K562 (cell line): Measurements from ENCODE around the gene RNU2-1. TPM values are rescaled to one million over a fixed set of nuclear protein-coding genes. Genes with fewer than 3 reads are reported as not detected.
"Not testable (repeated sequence)": the region's sequence is repeated elsewhere in the genome, so short reads cannot be mapped to it uniquely, and the experiment has no call there.

Experiments used
- ATAC-seq: fragments of 200-7000 bp; cut with Tn5 transposase; 3 replicates; pipeline ENCODE4 v1.9.1; 2020; ENCODE audit warnings: moderate library complexity
- BruUV-seq: library from RNA; stranded (reverse); fragments of 400-500 nt; replicated peaks from 2 replicates; lab custom pipeline; 2021; lab: Mats Ljungman, UMichigan
- CTCF ChIA-PET: fragments of 300-600 bp; formaldehyde crosslinking; extraction: SDS; loops from one replicate; lab custom pipeline; 2021; ENCODE audit warnings: low intra/inter-chr PET ratio; lab: Yijun Ruan, JAX
- POLR2A ChIA-PET: fragments of 300-600, 350-650 bp; sonication (Branson Sonifier 250); formaldehyde crosslinking; extraction: SDS; loops from one replicate; lab custom pipeline; 2021; ENCODE audit warnings: antibody characterized with exemption, inconsistent platforms; lab: Yijun Ruan, JAX
- DNase-seq, 4 experiments: peaks; one replicate each; pipeline versions ENCODE4 v3.0.0 to v3.0.0-alpha.2; 2011 to 2018; ENCODE audit warnings: low spot score in 3 of 4, mixed read lengths in 3 of 4; ENCODE audit errors: extremely low read depth in 1 of 4
- FAIRE-seq: peaks from 2 replicates; lab custom pipeline; 2011; peaks lifted over from hg19 to GRCh38; lab: Jason Lieb, UNC
- H2AFZ ChIP-seq: 2 replicates; pipeline ENCODE4 v1.6.0; 2011; ENCODE audit warnings: low read depth, low read length, control low read depth, inconsistent platforms
- H3K27ac ChIP-seq: fragments of 200-600 bp; 3 replicates; pipeline ENCODE4 v1.8.0; 2011; ENCODE audit warnings: low read depth, mild to moderate bottlenecking, control low read depth, inconsistent platforms, low read length, moderate library complexity, mixed read lengths; ENCODE audit errors: extremely low read depth
- H3K27me3 ChIP-seq, 2 experiments: fragments of 300-600 bp in 1 of 2; 2 replicates in 1 of 2; 3 replicates in 1 of 2; pipeline versions ENCODE4 v1.6.0 to v1.8.0; 2011; ENCODE audit warnings: inconsistent platforms in 2 of 2, low read length in 2 of 2, mild to moderate bottlenecking in 1 of 2, mixed read lengths in 1 of 2, moderate library complexity in 1 of 2; ENCODE audit not compliant: control insufficient read depth in 2 of 2, insufficient read depth in 2 of 2
- H3K36me3 ChIP-seq: fragments of 300-600 bp; 3 replicates; pipeline ENCODE4 v1.8.0; 2011; ENCODE audit warnings: mild to moderate bottlenecking, low read length, inconsistent platforms; ENCODE audit not compliant: control insufficient read depth, insufficient read depth
- H3K4me1 ChIP-seq, 2 experiments: fragments of 200-600 bp in 1 of 2; replicated peaks in 1 of 2; 2 replicates in 1 of 2; 3 replicates in 1 of 2; pipeline versions ENCODE4 v1.5.1 to v1.8.0; 2011; ENCODE audit warnings: inconsistent platforms in 2 of 2, low read length in 2 of 2, mild to moderate bottlenecking in 1 of 2, mixed read lengths in 1 of 2, moderate library complexity in 1 of 2; ENCODE audit not compliant: control insufficient read depth in 2 of 2, insufficient read depth in 2 of 2
- H3K4me2 ChIP-seq: 2 replicates; pipeline ENCODE4 v1.6.1; 2011; ENCODE audit warnings: low read length, control low read depth, inconsistent platforms, mixed read lengths; ENCODE audit not compliant: insufficient read depth
- H3K4me3 ChIP-seq: fragments of 200-600 bp; sonication (generic), shearing (Covaris generic); 2 replicates; pipeline ENCODE4 v1.5.1; 2016; ENCODE audit warnings: control low read depth, inconsistent platforms
- H3K79me2 ChIP-seq: fragments of 200-600 bp; 3 replicates; pipeline ENCODE4 v1.8.0; 2011; ENCODE audit warnings: low read length, inconsistent platforms; ENCODE audit not compliant: control insufficient read depth, insufficient read depth
- H3K9ac ChIP-seq, 2 experiments: 2 replicates each; pipeline versions ENCODE4 v1.6.0 to v1.6.1; 2011; ENCODE audit warnings: low read depth in 2 of 2, low read length in 2 of 2, control low read depth in 1 of 2, inconsistent platforms in 1 of 2, mild to moderate bottlenecking in 1 of 2, mixed read lengths in 1 of 2; ENCODE audit not compliant: insufficient read depth in 1 of 2
- H3K9me1 ChIP-seq: one replicate; pipeline ENCODE4 v1.6.0; 2011; ENCODE audit warnings: inconsistent platforms, mild to moderate bottlenecking, low read length, moderate library complexity; ENCODE audit not compliant: control insufficient read depth, insufficient read depth
- H3K9me3 ChIP-seq: replicated peaks from 2 replicates; pipeline ENCODE4 v1.5.1; 2011; ENCODE audit warnings: low read depth, low read length, inconsistent platforms; ENCODE audit not compliant: control insufficient read depth, insufficient read depth
- H4K20me1 ChIP-seq: replicated peaks from 2 replicates; pipeline ENCODE4 v1.6.1; 2011; ENCODE audit warnings: low read length, inconsistent platforms, mixed read lengths; ENCODE audit not compliant: control insufficient read depth, insufficient read depth
- DPF2 ChIP-seq: fragments of 450-650 bp; IDR thresholded peaks from 2 replicates; pipeline ENCODE4 v1.6.1; 2016
- ILF3 ChIP-seq: fragments of 450-650 bp; IDR thresholded peaks from 2 replicates; pipeline ENCODE4 v1.6.1; 2018; ENCODE audit warnings: antibody characterized with exemption, mild to moderate bottlenecking, moderate library complexity, borderline replicate concordance
- KAT7 ChIP-seq: sonication (generic); formaldehyde crosslinking; IDR thresholded peaks from 2 replicates; pipeline ENCODE4 v1.8.0; 2022; ENCODE audit warnings: missing genetic modification reagents, mild to moderate bottlenecking, borderline replicate concordance
- KLF13 ChIP-seq: fragments of 450-650 bp; IDR thresholded peaks from 2 replicates; pipeline ENCODE4 v1.6.1; 2016; ENCODE audit warnings: missing genetic modification characterization, low read depth, mild to moderate bottlenecking, missing compliant biosample characterization, moderate library complexity, borderline replicate concordance
- NR3C1 ChIP-seq: sonication (generic); formaldehyde crosslinking; IDR thresholded peaks from 2 replicates; pipeline ENCODE4 v1.8.1; 2022; ENCODE audit warnings: missing genetic modification reagents
- PTTG1 ChIP-seq: fragments of 450-650 bp; IDR thresholded peaks from 2 replicates; pipeline ENCODE4 v1.6.1; 2016; ENCODE audit warnings: low read depth, mild to moderate bottlenecking, missing genetic modification characterization, missing compliant biosample characterization
- SREBF1 ChIP-seq: fragments of 150-350 bp; IDR thresholded peaks from 2 replicates; pipeline ENCODE4 v1.6.1; 2014; ENCODE audit warnings: antibody characterized with exemption, low read depth, low read length, borderline replicate concordance
- TSC22D4 ChIP-seq: fragments of 450-650 bp; IDR thresholded peaks from 2 replicates; pipeline ENCODE4 v1.6.1; 2016; ENCODE audit warnings: missing genetic modification characterization, missing biosample characterization, control low read depth
- XRCC3 ChIP-seq: fragments of 450-650 bp; IDR thresholded peaks from 2 replicates; pipeline ENCODE4 v1.6.1; 2017; ENCODE audit warnings: mild to moderate bottlenecking, moderate library complexity
- ZNF146 ChIP-seq: IDR thresholded peaks from one replicate; pipeline ENCODE4 v1.6.1; 2018; ENCODE audit warnings: missing compliant biosample characterization; ENCODE audit not compliant: unreplicated experiment
- ZNF165 ChIP-seq: fragments of 250-450 bp; sonication (Bioruptor Pico); IDR thresholded peaks from 2 replicates; pipeline ENCODE4 v1.4.0; 2020; ENCODE audit warnings: borderline replicate concordance
- ZNF445 ChIP-seq: fragments of 250-450 bp; sonication (Bioruptor Pico); IDR thresholded peaks from 2 replicates; pipeline ENCODE4 v1.4.0; 2020; ENCODE audit warnings: low read depth, mild to moderate bottlenecking, moderate library complexity
- ZZZ3 ChIP-seq: fragments of 450-650 bp; IDR thresholded peaks from 2 replicates; pipeline ENCODE4 v1.6.1; 2016; ENCODE audit warnings: antibody characterized with exemption, mild to moderate bottlenecking, moderate library complexity
- WGBS: fragments of 100-300 bp; shearing (Covaris generic); methylation state at CpG from one replicate; pipeline ENCODE4 v1.1.6; 2016; ENCODE audit warnings: low coverage, mixed read lengths; ENCODE audit not compliant: insufficient coverage; ENCODE audit errors: missing lambda C conversion rate; 5-methylcytosine and 5-hydroxymethylcytosine counted together
- in situ Hi-C: fragments of 300-500 bp; cut with MboI; formaldehyde crosslinking; loops from 4 replicates; pipeline ENCODE4 v1.15.0; 2018; ENCODE audit warnings: inconsistent platforms, mixed read lengths
- intact Hi-C: fragments of 100-400 bp; cut with micrococcal nuclease; formaldehyde crosslinking; loops from 2 replicates; pipeline ENCODE4 v1.14.2; 2022
- polyA plus RNA-seq, 8 experiments: library from polyadenylated mRNA; depleted of rRNA in 4 of 8; stranded (reverse) in 5 of 8; unstranded in 3 of 8; fragments of >200 nt; fragmentation: Nextera tagmentation in 2 of 8; fragmentation: Illumina TruSeq in 1 of 8; extraction: Ambion mirVana in 2 of 8; extraction: Trizol in 1 of 8; gene quantifications; 2 replicates each; pipeline versions ENCODE4 v1.2.1 to v1.2.3, GENCODE V29; 2011 to 2014; ENCODE audit warnings: inconsistent platforms in 1 of 8, missing spikeins in 1 of 8
- total RNA-seq, 7 experiments: library from RNA; depleted of rRNA in 6 of 7; stranded (reverse); fragments of >200 nt in 6 of 7; fragmentation: Illumina TruSeq in 2 of 7; extraction: Trizol in 2 of 7; gene quantifications; 2 replicates each; pipeline versions ENCODE4 v1.2.1 to v1.2.3, GENCODE V29; 2011 to 2021; ENCODE audit warnings: low replicate concordance in 1 of 7

The RNU2-1 gene
- total and polyA plus RNA-seq, 9 of the 15 experiments (the other 6 are each of a cell fraction or from before 2014, with no cell fraction given) = 9,527 TPM; not detected in 8

DNA sequence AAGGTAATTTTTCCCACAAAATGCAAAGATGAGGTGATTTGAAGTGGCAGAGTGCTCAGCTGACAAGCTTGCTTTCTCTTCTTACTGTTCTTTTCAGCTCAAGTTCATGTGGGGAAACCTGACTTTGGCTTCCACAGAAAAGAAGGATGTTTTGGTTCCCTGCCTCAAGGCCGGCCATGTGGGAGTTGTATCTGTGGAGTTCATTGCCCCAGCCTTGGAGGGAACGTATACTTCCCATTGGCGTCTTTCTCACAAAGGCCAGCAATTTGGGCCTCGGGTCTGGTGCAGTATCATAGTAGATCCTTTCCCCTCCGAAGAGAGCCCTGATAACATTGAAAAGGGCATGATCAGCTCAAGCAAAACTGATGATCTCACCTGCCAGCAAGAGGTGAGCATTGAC, 40.5 kb downstream of the RNU2-1 start (continued):
- TF ChIP-seq KLF13 = no peak

DNA sequence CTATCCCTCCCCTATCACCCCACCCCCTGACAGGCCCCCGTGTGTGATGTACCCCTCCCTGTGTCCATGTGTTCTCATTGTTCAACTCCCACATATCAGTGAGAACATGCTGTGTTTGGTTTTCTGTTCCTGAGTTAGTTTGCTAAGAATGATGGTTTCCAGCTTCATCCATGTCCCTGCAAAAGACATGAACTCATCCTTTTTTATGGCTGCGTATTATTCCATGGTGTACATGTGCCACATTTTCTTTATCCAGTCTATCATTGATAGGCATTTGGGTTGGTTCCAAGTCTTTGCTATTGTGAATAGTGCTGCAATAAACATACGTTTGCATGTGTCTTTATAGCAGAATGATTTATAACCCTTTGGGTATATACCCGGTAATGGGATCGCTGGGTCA, 47.1 kb downstream of the RNU2-1 start:
- H3K9me3 ChIP-seq, ATAC-seq, H4K20me1 ChIP-seq, H2AFZ ChIP-seq, intact Hi-C loops, H3K9ac ChIP-seq, H3K27me3 ChIP-seq, in situ Hi-C loops, H3K4me2 ChIP-seq, H3K27ac ChIP-seq, H3K4me3 ChIP-seq, FAIRE-seq, DNase-seq, H3K79me2 ChIP-seq, CTCF ChIA-PET, H3K4me1 ChIP-seq, H3K9me1 ChIP-seq, BruUV-seq: not testable (repeated sequence)
- 91% methylated on average over 5 of the region's 5 CpGs for WGBS
- TF ChIP-seq ZNF146 (CRISPR knock-in tag) = peak; percentile 86
- H3K36me3 ChIP-seq = peaks cover 34% of the 10 kb centered on the region
- POLR2A ChIA-PET = interaction anchor here (1.1 kb wide), 1 partner anchor 8 kb away, joined by 3 read pairs; no protein-coding TSS in a partner anchor

- no TSS peak for BruUV-seq
- no peak for ATAC-seq
- in situ Hi-C loops (no loop called here), intact Hi-C loops (no loop called here)
- 62% methylated on average over 3 of the region's 3 CpGs for WGBS
- Histone ChIP-seq H3K27me3 (no peaks in the 10 kb centered on the region), H2AFZ (no peak overlapping the region), H3K4me2 (no peak overlapping the region), H4K20me1 (no peaks in the 10 kb centered on the region), H3K9me1 (no peaks in the 10 kb centered on the region), H3K9me3 (no peaks in the 10 kb centered on the region), H3K36me3 (peaks cover 23% of the 10 kb centered on the region; the same call in 2 of the 3 replicates), H3K4me3 (no peak overlapping the region), H3K27ac (no peak overlapping the region), H3K9ac (no peak overlapping the region), H3K79me2 (no peaks in the 10 kb centered on the region), H3K4me1 (no peaks in the 10 kb centered on the region; a peak in 1 of 5 replicates)
- CTCF ChIA-PET = no interaction called here
- no peak for FAIRE-seq
- POLR2A ChIA-PET = interaction anchor here (1.9 to 2.6 kb wide), 2 partner anchors 12 to 132 kb away, joined by 4 to 12 read pairs; partner anchors contain the start of gene NBR1
- DNase-seq = no peak
- TF ChIP-seq ZNF165 (CRISPR knock-in tag) (no peak), DPF2 (no peak), SREBF1 (no peak), ILF3 (no peak), TSC22D4 (no peak), ZZZ3 (no peak), ZNF445 (CRISPR knock-in tag) (no peak), KAT7 (CRISPR knock-in tag) (no peak), XRCC3 (no peak), NR3C1 (CRISPR knock-in tag) (no peak), PTTG1 (tag) (no peak)
Measured at GRCh38 chr17:43183921-43184320, 49.9 kb downstream of the RNU2-1 start.
